ENCODE data around the gene ZMYM3. TPM values are rescaled to one million over a fixed set of nuclear protein-coding genes. Genes with fewer than 3 reads are reported as not detected.

The ZMYM3 gene
- total and polyA plus RNA-seq, 9 donors, result 17.2 to 75.8 (median 50.1) TPM

- H3K36me3 ChIP-seq, result no peaks in the 10 kb centered on the region
Observed at GRCh38 chrX:71225009-71225408, 28.9 kb downstream of the ZMYM3 start.

GRCh38 chrX:71224098-71224708 is 29.7 kb downstream of the ZMYM3 start:
- no peaks in the 10 kb centered on the region for H3K36me3 ChIP-seq
- intact Hi-C loops (cut with DNase I), result no loop called here
- peak overlapping the region in 1 of 2 donors; percentile 38 for H3K27ac ChIP-seq
- WGBS, 3 donors, result 75 to 81% (median 80%) methylated on average over 32 of the region's 32 CpGs
- DNase-seq, result no peak
- no peaks in the 10 kb centered on the region for H3K27me3 ChIP-seq
- H3K9me3 ChIP-seq, result no peaks in the 10 kb centered on the region
- H3K4me3 ChIP-seq, result no peak overlapping the region
- H3K4me1 ChIP-seq (ENCODE audit: insufficient read depth), result peaks cover 3% of the 10 kb centered on the region
- TF ChIP-seq CTCF (IDR thresholded peaks at IDR 0.05), result no peak
- no peak for TF ChIP-seq EP300 (IDR thresholded peaks at IDR 0.05)
- TF ChIP-seq POLR2A (IDR thresholded peaks at IDR 0.05), result no peak

More at GRCh38 chrX:71225009-71225408, 28.9 kb downstream of the ZMYM3 start:
- Histone ChIP-seq H3K4me1 (ENCODE audit: insufficient read depth) (peaks cover 3% of the 10 kb centered on the region), H3K27me3 (no peaks in the 10 kb centered on the region), H3K9me3 (no peaks in the 10 kb centered on the region), H3K4me3 (no peak overlapping the region), H3K27ac (peak overlapping the region in 1 of 2 donors; percentile 69)
- 30 to 52% (median 39%) methylated on average over 2 of the region's 2 CpGs for WGBS, 3 donors
- intact Hi-C loops (cut with DNase I), result no loop called here
- TF ChIP-seq CTCF (IDR thresholded peaks at IDR 0.05) (no peak), POLR2A (IDR thresholded peaks at IDR 0.05) (no peak), EP300 (IDR thresholded peaks at IDR 0.05) (no peak)
- peak in 4 of 5 donors; percentile 22 to 45 (median 34) for DNase-seq

- H3K9me3 ChIP-seq, result no peaks in the 10 kb centered on the region
- TF ChIP-seq CTCF (IDR thresholded peaks at IDR 0.05) (no peak), EP300 (IDR thresholded peaks at IDR 0.05) (no peak), POLR2A (IDR thresholded peaks at IDR 0.05) (no peak)
- no peaks in the 10 kb centered on the region for H3K36me3 ChIP-seq
- H3K4me3 ChIP-seq, result no peak within 1 kb of the TSS
- no peaks in the 10 kb centered on the region for H3K27me3 ChIP-seq
- H3K27ac ChIP-seq, result no peak within 1 kb of the TSS
- peaks cover 3% of the 10 kb centered on the region for H3K4me1 ChIP-seq (ENCODE audit: insufficient read depth)
- intact Hi-C loops (cut with DNase I), result no loop called here
- DNase-seq, result no peak
- 83 to 86% (median 86%) methylated on average over 18 of the region's 18 CpGs for WGBS, 3 donors
Observed at GRCh38 chrX:71222929-71223328, 31.0 kb downstream of the ZMYM3 start, which contains the start of gene GJB1. GJB1 (plus strand) TSS chrX:71223224; CDS start chrX:71223708, 484 bp downstream.

GRCh38 chrX:71221145-71221544 is 32.8 kb downstream of the ZMYM3 start:
- peaks cover 3% of the 10 kb centered on the region for H3K4me1 ChIP-seq (ENCODE audit: insufficient read depth)
- 74 to 94% (median 80%) methylated on average over 1 of the region's 1 CpG for WGBS, 3 donors

More at GRCh38 chrX:71221145-71221544, 32.8 kb downstream of the ZMYM3 start:
- intact Hi-C loops (cut with DNase I), result no loop called here
- no peak overlapping the region for H3K27ac ChIP-seq
- H3K9me3 ChIP-seq, result no peaks in the 10 kb centered on the region
- DNase-seq, result no peak
- H3K27me3 ChIP-seq, result no peaks in the 10 kb centered on the region
- H3K4me3 ChIP-seq, result no peak overlapping the region
- H3K36me3 ChIP-seq, result no peaks in the 10 kb centered on the region
- TF ChIP-seq CTCF (IDR thresholded peaks at IDR 0.05), result no peak
- TF ChIP-seq EP300 (IDR thresholded peaks at IDR 0.05), result no peak
- no peak for TF ChIP-seq POLR2A (IDR thresholded peaks at IDR 0.05)

Data from ovary (tissue), 9 donors.